Mucosa of rectum (tissue), 2 donors: Measurements from ENCODE around the gene FAM83E.
A peak's percentile ranks its signal among the peaks of the same experiment; 100 is the strongest.

Experiments used
- H3K27ac ChIP-seq, 2 donors: one replicate each; pipeline ENCODE4 v1.7.0; 2013; ENCODE audit warnings: inconsistent platforms in 2 of 2, low read depth in 2 of 2, low read length in 2 of 2
- H3K27me3 ChIP-seq, 2 donors: one replicate each; pipeline ENCODE4 v1.7.0; 2013; ENCODE audit warnings: low read length in 2 of 2; ENCODE audit not compliant: control insufficient read depth in 2 of 2, insufficient read depth in 2 of 2
- H3K36me3 ChIP-seq, 2 donors: one replicate each; pipeline ENCODE4 v1.7.0; 2013; ENCODE audit warnings: low read length in 2 of 2; ENCODE audit not compliant: control insufficient read depth in 2 of 2, insufficient read depth in 2 of 2
- H3K4me1 ChIP-seq, 2 donors: one replicate each; pipeline ENCODE4 v1.7.0; 2013; ENCODE audit warnings: low read length in 2 of 2, mild to moderate bottlenecking in 1 of 2; ENCODE audit not compliant: control insufficient read depth in 2 of 2, insufficient read depth in 2 of 2
- H3K4me3 ChIP-seq, 2 donors: one replicate each; pipeline ENCODE4 v1.7.0; 2013; ENCODE audit warnings: low read length in 2 of 2
- H3K9ac ChIP-seq, 2 donors: one replicate each; pipeline ENCODE4 v1.7.0; 2013; ENCODE audit warnings: low read length in 2 of 2, low read depth in 1 of 2, mild to moderate bottlenecking in 1 of 2
- H3K9me3 ChIP-seq, 2 donors: one replicate each; pipeline ENCODE4 v1.7.0; 2013; ENCODE audit warnings: low read length in 2 of 2; ENCODE audit not compliant: control insufficient read depth in 2 of 2
- donor health status: healthy.
- donor health status: Normal muscosa, but diverticular disease.

The FAM83E gene

DNA sequence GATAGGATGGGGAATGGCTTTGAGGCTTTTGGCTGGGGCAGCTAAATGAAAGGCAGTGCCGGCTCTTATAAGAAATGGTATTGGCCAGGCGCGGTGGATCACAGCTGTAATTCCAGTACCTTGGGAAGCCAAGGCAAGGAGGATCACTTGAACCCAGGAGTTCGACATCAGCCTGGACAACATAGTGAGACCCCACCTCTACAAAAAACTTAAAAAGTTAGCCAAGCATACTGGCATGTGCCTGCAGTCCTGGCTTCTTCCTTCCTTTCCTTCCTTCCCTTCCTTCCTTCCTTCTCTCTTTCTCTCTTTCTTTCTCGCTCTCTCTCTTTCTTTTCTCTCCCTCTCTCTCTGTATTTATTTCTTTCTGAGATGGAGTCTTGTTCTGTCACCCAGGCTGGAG, 28.0 kb upstream of the FAM83E start:
- H3K4me3 ChIP-seq, result no peak overlapping the region
- peaks cover 0 to 11% of the 10 kb centered on the region in 2 donors for H3K27me3 ChIP-seq
- H3K4me1 ChIP-seq, result peaks cover 17 to 25% of the 10 kb centered on the region in 2 donors
- H3K27ac ChIP-seq, result no peak overlapping the region
- H3K9me3 ChIP-seq, result no peaks in the 10 kb centered on the region
- H3K36me3 ChIP-seq, result no peaks in the 10 kb centered on the region
- no peak overlapping the region for H3K9ac ChIP-seq

DNA sequence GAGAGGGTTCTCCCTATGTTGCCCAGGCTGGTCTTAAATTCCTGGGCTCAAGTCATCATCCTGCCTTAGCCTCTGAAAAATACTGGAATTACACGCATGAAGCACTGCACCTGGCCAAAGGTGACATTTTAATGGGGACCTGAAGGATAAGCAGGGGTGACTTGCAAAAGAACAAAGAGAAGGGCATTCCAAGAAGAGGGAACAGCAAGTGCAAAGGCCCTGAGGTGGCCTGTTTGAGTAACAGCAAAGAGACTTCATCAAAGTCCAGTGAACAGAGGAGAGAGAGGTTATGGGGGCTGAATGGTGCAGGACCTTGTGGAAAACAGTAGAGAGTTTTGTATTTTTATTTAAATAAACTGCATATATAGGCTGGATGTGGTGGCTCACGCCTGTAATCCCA, 27.0 kb upstream of the FAM83E start:
- peaks cover 17 to 25% of the 10 kb centered on the region in 2 donors for H3K4me1 ChIP-seq
- no peaks in the 10 kb centered on the region for H3K9me3 ChIP-seq
- H3K9ac ChIP-seq, result no peak overlapping the region
- peaks cover 0 to 7% of the 10 kb centered on the region in 2 donors for H3K27me3 ChIP-seq
- no peak overlapping the region for H3K4me3 ChIP-seq
- H3K36me3 ChIP-seq, result no peaks in the 10 kb centered on the region
- H3K27ac ChIP-seq, result no peak overlapping the region

DNA sequence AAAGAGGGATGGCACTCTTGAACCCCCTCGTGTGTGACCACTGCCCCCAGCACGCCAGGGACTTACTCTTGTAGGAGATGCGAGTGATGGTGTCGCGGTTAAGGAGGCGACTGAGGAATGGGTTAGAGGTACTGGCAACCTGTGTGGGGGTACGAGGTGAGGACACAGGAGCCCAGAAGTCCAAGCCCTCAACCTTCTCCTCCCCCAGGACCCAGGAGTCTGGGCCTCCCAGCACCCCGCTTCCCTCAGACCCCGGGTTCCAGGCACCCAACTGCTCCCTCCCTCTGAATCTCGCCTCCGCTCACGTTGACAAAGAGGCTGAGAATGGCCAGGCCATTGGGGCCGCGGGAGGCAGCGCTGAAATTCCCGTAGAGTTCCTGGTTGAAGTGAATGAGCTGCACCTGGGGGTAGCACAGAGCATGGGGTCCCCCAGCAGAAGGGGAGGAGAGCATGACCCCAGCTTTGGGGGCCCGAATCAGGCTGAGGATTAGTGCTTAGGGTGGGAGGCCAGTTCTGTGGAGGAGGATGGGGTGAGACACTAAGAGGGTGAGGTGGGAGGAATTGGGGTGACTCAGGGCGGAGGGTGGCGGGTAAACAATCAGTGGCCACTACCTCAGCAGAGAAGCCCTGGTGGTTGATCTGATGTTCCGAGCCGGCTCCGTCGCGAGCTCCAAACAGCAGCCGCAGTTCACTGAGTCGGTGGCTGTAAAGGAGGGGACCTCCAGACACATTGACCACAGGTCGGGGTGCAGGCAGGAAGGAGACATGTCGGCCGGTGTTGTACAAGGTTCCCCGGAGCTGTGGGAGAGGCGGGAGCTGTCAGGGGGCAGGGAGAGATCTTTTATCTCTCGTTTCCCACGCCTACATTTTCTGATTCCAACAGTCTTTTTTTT, 24.9 kb upstream of the FAM83E start:
- Histone ChIP-seq H3K4me3 (no peak overlapping the region), H3K4me1 (peaks cover 15% of the 10 kb centered on the region in 2 donors), H3K27ac (no peak overlapping the region), H3K27me3 (no peaks in the 10 kb centered on the region), H3K9ac (peak overlapping the region in 1 of 2 donors; percentile 1), H3K9me3 (no peaks in the 10 kb centered on the region), H3K36me3 (no peaks in the 10 kb centered on the region)

DNA sequence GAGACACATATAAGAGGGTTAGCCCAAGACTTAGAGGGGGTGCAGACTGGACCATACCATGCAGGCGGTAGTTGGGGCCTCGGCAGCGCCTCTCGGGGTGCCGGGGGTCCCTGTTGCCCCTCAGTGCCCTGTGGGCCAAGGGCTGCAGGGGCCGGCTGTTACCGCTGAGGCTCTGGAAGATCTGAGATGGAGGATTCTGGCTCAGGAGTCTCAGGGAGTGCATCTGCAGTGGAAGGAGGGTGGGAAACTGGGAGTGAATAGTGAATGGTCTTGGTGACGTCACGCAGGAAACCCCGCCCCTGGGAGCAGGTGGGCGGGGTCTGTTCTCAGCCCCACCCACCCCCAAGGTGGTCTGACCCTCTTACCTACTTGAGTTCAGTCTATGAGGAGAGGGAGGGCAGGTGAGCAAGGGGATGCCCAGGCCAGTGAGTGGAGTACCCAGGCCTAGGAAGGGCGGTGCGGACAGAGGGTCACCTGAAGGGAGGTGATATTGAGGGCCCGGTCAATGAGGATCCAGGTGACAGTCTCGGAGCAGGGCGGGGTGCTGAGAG, 24.0 kb upstream of the FAM83E start:
- peak overlapping the region; percentile 25 to 89 for H3K4me3 ChIP-seq
- H3K27me3 ChIP-seq, result no peaks in the 10 kb centered on the region
- H3K27ac ChIP-seq, result peak overlapping the region; percentile 97 to 98
- no peaks in the 10 kb centered on the region for H3K9me3 ChIP-seq
- H3K9ac ChIP-seq, result peak overlapping the region; percentile 16 to 80
- no peaks in the 10 kb centered on the region for H3K36me3 ChIP-seq
- peaks cover 21 to 22% of the 10 kb centered on the region in 2 donors for H3K4me1 ChIP-seq

DNA sequence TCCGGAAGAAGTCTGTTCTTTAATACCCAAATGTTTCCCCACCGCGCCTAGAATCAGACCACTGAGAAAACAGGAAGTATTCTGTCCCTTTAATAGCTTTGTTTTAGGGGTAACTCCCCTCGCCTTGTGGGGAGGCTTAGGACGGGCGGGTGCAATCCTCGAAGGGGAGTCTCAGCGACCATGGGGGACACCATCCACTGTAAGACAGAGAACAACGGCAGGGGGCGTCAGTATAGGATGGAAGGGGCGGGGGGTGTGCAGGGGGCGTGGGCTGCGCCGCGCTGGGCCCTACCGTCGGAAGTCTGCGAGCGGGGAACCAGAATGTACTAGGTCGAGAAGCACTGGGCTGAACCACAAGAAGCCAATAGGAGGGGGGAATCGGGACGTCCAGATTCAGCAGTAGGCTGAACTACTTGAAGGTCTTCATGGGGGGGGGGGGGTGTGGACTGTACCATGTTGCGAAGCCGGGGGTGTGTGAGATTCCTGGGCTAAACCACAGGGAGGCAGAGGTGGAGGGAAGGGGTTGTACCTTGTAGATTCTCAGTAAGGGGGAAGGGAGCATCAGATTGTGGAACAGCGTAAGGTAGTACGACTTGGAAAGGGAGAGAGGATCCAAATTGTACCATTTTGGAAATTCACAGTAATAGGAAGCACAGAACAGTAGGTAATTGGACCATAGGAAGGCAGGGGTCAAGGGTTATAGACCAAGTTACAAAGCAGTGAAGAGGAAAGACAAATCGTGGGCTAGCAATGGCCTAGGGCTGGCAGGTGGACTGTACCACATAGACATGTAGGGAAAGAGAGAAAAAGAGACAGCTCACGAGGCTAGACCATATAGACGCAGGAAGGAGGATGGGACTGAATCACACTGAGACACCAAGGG, 23.3 kb upstream of the FAM83E start:
- Histone ChIP-seq H3K4me1 (peaks cover 28 to 29% of the 10 kb centered on the region in 2 donors), H3K4me3 (peak overlapping the region; percentile 86 to 89), H3K36me3 (no peaks in the 10 kb centered on the region), H3K27ac (peak overlapping the region; percentile 97 to 98), H3K9me3 (no peaks in the 10 kb centered on the region), H3K9ac (peak overlapping the region; percentile 85 to 87), H3K27me3 (no peaks in the 10 kb centered on the region)

DNA sequence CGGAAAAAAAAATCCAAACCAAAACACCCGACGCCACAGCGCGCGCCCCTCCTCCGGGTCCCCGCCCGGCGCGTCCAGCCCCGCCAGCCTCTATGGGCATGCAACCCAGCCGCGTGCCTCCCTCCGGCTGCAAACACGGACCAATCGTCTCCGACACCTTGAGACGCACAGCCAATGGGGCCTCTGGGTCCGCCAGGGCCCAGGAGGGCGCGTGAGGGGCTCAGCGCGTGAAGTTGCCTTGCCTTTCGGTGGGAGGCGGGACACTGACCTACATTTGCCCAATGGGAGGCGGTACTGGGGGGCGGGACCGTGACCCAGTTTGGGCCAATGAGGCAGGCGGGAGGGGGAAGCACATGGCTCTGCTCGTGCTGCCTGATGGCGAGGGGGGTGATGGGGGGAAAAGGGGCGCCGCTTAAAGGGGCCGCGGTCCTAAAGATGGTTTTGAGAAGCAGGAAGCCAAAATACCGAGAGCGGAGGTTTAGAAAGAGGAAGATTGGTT, 22.6 kb upstream of the FAM83E start:
- Histone ChIP-seq H3K36me3 (peaks cover 2 to 6% of the 10 kb centered on the region in 2 donors), H3K9me3 (no peaks in the 10 kb centered on the region), H3K4me3 (peak overlapping the region; percentile 86 to 89), H3K27ac (peak overlapping the region; percentile 97 to 98), H3K4me1 (peaks cover 35 to 36% of the 10 kb centered on the region in 2 donors), H3K9ac (peak overlapping the region; percentile 87), H3K27me3 (no peaks in the 10 kb centered on the region)

DNA sequence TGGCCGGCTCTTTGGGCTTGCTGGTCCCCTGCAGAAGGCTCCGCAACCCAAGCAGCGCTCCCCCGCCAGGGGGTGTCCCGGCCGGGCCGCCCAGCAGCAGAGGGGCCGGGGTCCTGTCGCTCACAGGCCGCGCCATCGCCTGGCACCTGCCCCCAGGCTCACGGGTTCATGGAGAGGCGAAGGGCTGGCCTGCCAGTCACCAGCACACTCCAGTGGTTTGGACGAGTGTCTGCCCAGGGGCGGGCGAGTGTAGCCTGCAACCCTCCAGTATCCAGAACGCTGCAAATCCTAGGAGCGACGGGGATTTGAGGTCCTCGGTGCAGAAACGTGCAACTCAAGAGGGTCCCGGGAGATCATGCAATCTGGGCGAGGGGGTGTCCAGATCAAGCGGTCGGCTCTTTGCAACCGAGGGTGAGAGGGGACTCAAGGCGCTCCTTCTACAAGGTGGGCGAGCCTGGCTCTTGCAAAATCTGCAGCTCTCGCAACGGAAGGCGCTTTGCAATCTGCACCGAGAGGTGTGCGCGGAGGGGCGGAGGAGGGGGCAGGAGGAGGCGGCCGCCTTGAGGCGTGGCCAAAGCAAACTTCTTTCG, 22.1 kb upstream of the FAM83E start, which contains the start of gene DBP:
Gene DBP (minus strand): TSS at position 521 of the 590 bp plus-strand sequence. CDS start 385 bp downstream, at position 136.
- H3K9ac ChIP-seq, result peak within 1 kb of the TSS; percentile 87
- H3K4me3 ChIP-seq, result peak within 1 kb of the TSS; percentile 86 to 89
- no peaks in the 10 kb centered on the region for H3K9me3 ChIP-seq
- H3K4me1 ChIP-seq, result peaks cover 36 to 38% of the 10 kb centered on the region in 2 donors
- H3K36me3 ChIP-seq, result peaks cover 3 to 8% of the 10 kb centered on the region in 2 donors
- H3K27me3 ChIP-seq, result no peaks in the 10 kb centered on the region
- peak within 1 kb of the TSS; percentile 97 to 98 for H3K27ac ChIP-seq

DNA sequence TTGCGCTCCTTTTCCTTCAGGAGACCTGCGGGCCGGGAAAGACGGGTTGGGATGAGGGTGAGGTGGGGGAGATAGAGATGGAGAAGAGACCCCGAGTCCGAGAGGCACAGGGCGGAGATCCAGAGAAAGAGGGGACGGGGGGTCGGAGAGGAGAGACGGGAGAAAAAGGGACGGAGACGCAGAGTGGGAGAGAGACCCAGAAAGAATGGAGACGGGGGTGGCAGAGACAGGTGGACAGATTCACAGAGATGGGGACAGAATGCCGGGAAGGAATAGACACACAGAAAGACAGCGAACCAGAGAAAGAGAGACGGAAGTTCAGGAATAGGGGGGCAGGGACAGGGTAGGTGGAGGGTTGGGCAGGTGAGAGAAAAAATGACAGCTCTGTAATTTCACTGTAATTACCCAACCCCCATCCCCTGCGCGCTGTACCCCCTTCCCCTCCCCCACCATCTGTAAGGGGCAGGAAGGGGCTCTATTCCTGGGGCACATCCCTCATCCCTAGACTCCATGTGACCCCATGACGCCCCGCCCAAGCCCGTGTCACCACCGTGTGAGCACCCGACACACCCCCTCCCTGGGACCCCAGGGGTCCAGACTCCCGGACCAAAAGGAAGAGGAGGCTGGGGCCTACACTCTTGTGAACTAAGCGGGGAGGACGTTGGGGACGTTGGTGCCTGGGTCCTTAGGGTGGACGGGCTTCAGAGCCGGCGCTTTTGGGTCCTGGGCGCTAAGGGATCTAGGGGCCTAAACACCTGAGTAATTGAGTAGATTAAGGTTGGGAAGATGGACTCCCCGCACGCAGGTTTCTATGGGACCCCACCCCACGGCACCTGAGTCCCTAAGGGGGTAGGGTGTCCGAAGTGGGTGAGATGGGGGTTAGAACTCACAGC, 21.3 kb upstream of the FAM83E start:
- H3K9me3 ChIP-seq, result no peaks in the 10 kb centered on the region
- H3K27me3 ChIP-seq, result no peaks in the 10 kb centered on the region
- H3K27ac ChIP-seq, result peak overlapping the region; percentile 97 to 98
- peaks cover 37 to 39% of the 10 kb centered on the region in 2 donors for H3K4me1 ChIP-seq
- H3K36me3 ChIP-seq, result peaks cover 6 to 14% of the 10 kb centered on the region in 2 donors
- H3K4me3 ChIP-seq, result peak overlapping the region; percentile 86 to 89
- peak overlapping the region; percentile 87 for H3K9ac ChIP-seq
